AG09309 (cell line): ENCODE data around the gene ADGRG6.
"Not testable (repeated sequence)": the region's sequence is repeated elsewhere in the genome, so short reads cannot be mapped to it uniquely, and the experiment has no call there.

Source experiments
- DNase-seq: peaks from one replicate; pipeline ENCODE4 v3.0.0-alpha.2; 2010; ENCODE audit warnings: low read depth
- H3K4me3 ChIP-seq: 2 replicates; pipeline ENCODE4 v1.5.1; 2011; ENCODE audit warnings: mild to moderate bottlenecking, low read depth, low read length, moderate library complexity; ENCODE audit not compliant: control insufficient read depth
- CTCF ChIP-seq: IDR thresholded peaks from 2 replicates; pipeline ENCODE4 v1.5.1; 2011; ENCODE audit warnings: mild to moderate bottlenecking, low read depth, low read length, inconsistent platforms; ENCODE audit not compliant: insufficient read depth, control insufficient read depth; ENCODE audit errors: missing control alignments

The ADGRG6 gene

DNA sequence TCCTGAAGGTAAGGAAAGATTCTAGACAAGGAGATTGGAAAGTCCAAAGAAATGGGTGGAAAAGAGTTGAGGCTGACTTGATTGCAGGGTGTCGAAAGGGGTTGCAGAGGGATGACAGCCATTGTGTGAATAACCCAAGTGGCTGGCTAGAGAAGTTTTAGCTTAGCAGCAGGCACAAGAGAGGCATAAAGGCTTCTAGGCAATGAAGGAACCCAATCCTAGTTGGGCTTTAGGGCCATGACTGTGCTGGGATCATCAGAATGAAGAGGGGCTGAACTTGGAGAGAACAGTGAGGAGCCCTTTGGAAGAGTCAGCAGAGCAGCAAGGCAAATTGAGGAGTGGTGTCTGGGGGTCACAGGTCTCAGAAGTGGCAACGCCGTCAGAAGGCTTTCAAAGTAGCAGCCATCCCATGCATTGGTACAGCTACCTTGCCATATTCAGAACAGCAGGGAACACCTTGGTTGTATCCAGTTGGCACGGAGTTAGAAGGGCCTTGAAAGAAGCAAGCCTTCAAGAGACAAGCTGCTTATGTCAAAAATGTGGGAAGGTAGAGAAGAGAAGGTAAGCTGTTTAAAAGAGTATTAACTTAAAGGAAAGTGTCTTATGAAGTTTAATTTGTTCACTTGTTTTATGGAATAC lies 146.4 kb downstream of the ADGRG6 start:
- DNase-seq, result no peak
- no peak for TF ChIP-seq CTCF
- H3K4me3 ChIP-seq, result no peak overlapping the region

DNA sequence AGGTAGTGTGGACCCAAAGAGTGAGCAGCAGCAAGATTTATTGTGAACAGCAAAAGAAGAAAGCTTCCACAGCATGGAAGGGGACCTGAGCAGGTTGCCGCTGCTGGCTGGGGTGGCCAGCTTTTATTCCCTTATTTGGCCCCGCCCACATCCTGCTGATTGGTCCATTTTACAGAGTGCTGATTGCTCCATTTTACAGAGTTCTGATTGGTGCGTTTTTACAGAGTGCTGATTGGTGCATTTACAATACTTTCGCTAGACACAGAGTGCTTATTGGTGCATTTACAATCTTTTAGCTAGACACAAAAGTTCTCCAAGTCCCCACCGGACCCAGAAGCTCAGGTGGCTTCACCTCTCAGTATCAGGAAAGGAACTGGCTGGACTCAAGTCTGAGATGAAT lies 149.0 kb downstream of the ADGRG6 start:
- H3K4me3 ChIP-seq, DNase-seq: not testable (repeated sequence)

DNA sequence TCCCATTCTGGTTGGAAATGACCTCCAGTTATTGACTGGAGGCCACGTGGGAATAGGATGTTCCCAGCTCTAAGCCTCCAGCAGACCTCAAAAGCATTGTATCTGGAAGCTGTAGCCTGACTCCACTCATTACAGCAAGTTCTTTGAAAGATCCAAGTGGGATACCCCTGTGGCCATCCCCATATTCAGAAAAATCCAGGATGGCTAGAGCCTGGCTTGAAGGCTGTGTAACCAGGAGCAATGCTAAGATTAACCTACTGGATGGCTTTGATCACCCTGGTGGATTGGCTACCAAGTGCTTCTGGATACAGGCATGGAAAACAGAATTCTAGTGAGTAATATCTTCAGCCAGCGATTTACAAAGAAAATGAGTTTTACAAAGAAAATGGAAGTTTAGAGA lies 151.2 kb downstream of the ADGRG6 start:
- DNase-seq, result no peak
- no peak for TF ChIP-seq CTCF
- no peak overlapping the region for H3K4me3 ChIP-seq

DNA sequence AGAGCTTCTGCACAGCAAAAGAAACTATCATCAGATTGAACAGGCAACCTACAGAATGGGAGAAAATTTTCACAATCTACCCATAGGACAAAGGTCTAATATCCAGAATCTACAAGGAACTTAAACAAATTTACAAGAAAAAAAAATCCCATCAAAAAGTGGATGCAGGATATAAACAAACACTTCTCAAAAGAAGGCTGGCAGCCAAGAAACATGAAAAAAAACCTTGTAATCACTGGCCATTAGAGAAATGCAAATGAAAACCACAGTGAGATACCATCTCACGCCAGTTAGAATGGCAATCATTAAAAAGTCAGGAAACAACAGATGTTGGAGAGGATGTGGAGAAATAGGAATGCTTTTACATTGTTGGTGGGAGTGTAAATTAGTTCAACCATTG lies 152.4 kb downstream of the ADGRG6 start:
- DNase-seq, H3K4me3 ChIP-seq: not testable (repeated sequence)

DNA sequence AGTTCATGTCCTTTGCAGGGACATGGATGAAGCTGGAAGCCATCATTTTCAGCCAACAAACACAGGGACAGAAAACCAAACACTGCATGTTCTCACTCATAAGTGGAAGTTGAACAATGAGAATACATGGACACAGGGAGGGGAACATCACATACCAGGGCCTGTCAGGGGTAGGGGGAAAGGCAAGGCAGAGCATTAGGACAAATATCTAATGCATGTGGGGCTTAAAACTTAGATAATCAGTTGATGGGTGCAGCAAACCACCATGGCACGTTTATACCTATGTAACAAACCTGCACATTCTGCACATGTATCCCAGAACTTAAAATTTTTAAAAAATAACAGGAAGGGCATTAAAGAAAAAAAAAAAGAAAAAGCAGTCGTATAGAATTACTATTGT lies 153.0 kb downstream of the ADGRG6 start:
- H3K4me3 ChIP-seq, DNase-seq: not testable (repeated sequence)

- TF ChIP-seq CTCF, result no peak
- no peak overlapping the region for H3K4me3 ChIP-seq
- no peak for DNase-seq
These were observed 154.3 kb downstream of the ADGRG6 start for GRCh38 chr6:142455957-142456589.

- no peak for TF ChIP-seq CTCF
- DNase-seq, result no peak
- no peak overlapping the region for H3K4me3 ChIP-seq
These were observed 156.0 kb downstream of the ADGRG6 start for GRCh38 chr6:142457638-142458406.

DNA sequence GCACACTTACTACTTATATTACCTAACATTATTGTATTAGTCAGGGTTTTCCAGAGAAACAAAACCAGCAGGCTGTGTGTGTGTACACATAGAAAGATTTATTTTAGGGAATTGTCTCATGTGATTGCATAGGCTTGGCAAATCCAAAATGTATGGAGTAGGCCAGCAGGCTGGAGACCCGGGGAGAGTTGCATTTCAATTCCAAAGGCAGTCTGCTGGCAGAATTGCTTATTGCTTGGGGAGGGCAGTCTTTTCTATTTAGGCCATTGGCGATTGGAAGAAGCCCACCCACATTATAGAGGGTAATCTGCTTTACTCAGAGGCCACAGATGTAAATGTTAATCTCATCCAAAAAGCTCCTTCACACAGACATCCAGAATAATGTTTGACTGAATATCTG lies 157.0 kb downstream of the ADGRG6 start:
- no peak overlapping the region for H3K4me3 ChIP-seq
- DNase-seq, result no peak
- no peak for TF ChIP-seq CTCF
